ENCODE data around the gene ZC3H7A. TPM values are rescaled to one million over a fixed set of nuclear protein-coding genes. Genes with fewer than 3 reads are reported as not detected.

The ZC3H7A gene
- total and polyA plus RNA-seq, 2 of the 13 experiments (the other 11 are each of a cell fraction or from before 2014, with no cell fraction given), result 29.2 to 36.8 TPM

GRCh38 chr16:11748404-11749254, 48.4 kb downstream of the ZC3H7A start (continued):
- TF ChIP-seq, protein P1, sequence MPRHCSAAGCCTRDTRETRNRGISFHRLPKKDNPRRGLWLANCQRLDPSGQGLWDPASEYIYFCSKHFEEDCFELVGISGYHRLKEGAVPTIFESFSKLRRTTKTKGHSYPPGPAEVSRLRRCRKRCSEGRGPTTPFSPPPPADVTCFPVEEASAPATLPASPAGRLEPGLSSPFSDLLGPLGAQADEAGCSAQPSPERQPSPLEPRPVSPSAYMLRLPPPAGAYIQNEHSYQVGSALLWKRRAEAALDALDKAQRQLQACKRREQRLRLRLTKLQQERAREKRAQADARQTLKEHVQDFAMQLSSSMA (CRISPR knock-in tag; IDR thresholded peaks at IDR 0.05), result no peak
- TF ChIP-seq ZNF672 (CRISPR knock-in tag; IDR thresholded peaks at IDR 0.05) (no peak), ZSCAN25 (CRISPR knock-in tag; IDR thresholded peaks at IDR 0.05) (no peak), ZNF276 (CRISPR knock-in tag; IDR thresholded peaks at IDR 0.05; ENCODE audit: low read depth) (0 out of 2 replicates have a peak, but pooled peaks have one; percentile 28), NPAS2 (CRISPR knock-in tag; IDR thresholded peaks at IDR 0.05; ENCODE audit: borderline replicate concordance) (no peak), CEBPG (CRISPR knock-in tag; IDR thresholded peaks at IDR 0.05) (peak; percentile 56; the same call in 1 of the 2 replicates), NFKB2 (CRISPR knock-in tag; IDR thresholded peaks at IDR 0.05; ENCODE audit: borderline replicate concordance) (peak; percentile 20; the same call in 1 of the 2 replicates), ZNF558 (CRISPR knock-in tag; IDR thresholded peaks at IDR 0.05; ENCODE audit: borderline replicate concordance) (no peak), ISX (CRISPR knock-in tag; conservative IDR thresholded peaks at IDR 0.05) (peak; percentile 52; the same call in 1 of the 2 replicates), NBN (conservative IDR thresholded peaks at IDR 0.05) (no peak), ZFP82 (CRISPR knock-in tag; IDR thresholded peaks at IDR 0.05; ENCODE audit: borderline replicate concordance) (no peak), CENPX (CRISPR knock-in tag; IDR thresholded peaks at IDR 0.05) (no peak), ZNF777 (CRISPR knock-in tag; IDR thresholded peaks at IDR 0.05) (peak; percentile 62), POLR2A (IDR thresholded peaks at IDR 0.05; ENCODE audit: insufficient read depth in 1 of 2, low read depth in 2 of 2, low read length in 2 of 2) (0 out of 4 replicates have a peak, but pooled peaks of 1 of the 2 experiments have one; percentile 47), KLF15 (CRISPR knock-in tag; IDR thresholded peaks at IDR 0.05; ENCODE audit: borderline replicate concordance) (no peak), SNAPC5 (CRISPR knock-in tag; IDR thresholded peaks at IDR 0.05; ENCODE audit: borderline replicate concordance) (no peak), RARA (CRISPR knock-in tag; IDR thresholded peaks at IDR 0.05) (peak; percentile 26; the same call in 1 of the 2 replicates), RARG (CRISPR knock-in tag; IDR thresholded peaks at IDR 0.05; ENCODE audit: low read depth) (no peak), SIX4 (CRISPR knock-in tag; IDR thresholded peaks at IDR 0.05) (no peak), TOPORS (CRISPR knock-in tag; IDR thresholded peaks at IDR 0.05) (no peak)
- TF ChIP-seq, protein P2, sequence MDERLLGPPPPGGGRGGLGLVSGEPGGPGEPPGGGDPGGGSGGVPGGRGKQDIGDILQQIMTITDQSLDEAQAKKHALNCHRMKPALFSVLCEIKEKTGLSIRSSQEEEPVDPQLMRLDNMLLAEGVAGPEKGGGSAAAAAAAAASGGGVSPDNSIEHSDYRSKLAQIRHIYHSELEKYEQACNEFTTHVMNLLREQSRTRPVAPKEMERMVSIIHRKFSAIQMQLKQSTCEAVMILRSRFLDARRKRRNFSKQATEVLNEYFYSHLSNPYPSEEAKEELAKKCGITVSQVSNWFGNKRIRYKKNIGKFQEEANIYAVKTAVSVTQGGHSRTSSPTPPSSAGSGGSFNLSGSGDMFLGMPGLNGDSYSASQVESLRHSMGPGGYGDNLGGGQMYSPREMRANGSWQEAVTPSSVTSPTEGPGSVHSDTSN (CRISPR knock-in tag; IDR thresholded peaks at IDR 0.05), result no peak
- TF ChIP-seq, protein P3, sequence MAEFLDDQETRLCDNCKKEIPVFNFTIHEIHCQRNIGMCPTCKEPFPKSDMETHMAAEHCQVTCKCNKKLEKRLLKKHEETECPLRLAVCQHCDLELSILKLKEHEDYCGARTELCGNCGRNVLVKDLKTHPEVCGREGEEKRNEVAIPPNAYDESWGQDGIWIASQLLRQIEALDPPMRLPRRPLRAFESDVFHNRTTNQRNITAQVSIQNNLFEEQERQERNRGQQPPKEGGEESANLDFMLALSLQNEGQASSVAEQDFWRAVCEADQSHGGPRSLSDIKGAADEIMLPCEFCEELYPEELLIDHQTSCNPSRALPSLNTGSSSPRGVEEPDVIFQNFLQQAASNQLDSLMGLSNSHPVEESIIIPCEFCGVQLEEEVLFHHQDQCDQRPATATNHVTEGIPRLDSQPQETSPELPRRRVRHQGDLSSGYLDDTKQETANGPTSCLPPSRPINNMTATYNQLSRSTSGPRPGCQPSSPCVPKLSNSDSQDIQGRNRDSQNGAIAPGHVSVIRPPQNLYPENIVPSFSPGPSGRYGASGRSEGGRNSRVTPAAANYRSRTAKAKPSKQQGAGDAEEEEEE (CRISPR knock-in tag; IDR thresholded peaks at IDR 0.05; ENCODE audit: borderline replicate concordance), result no peak
- TF ChIP-seq, protein P4, sequence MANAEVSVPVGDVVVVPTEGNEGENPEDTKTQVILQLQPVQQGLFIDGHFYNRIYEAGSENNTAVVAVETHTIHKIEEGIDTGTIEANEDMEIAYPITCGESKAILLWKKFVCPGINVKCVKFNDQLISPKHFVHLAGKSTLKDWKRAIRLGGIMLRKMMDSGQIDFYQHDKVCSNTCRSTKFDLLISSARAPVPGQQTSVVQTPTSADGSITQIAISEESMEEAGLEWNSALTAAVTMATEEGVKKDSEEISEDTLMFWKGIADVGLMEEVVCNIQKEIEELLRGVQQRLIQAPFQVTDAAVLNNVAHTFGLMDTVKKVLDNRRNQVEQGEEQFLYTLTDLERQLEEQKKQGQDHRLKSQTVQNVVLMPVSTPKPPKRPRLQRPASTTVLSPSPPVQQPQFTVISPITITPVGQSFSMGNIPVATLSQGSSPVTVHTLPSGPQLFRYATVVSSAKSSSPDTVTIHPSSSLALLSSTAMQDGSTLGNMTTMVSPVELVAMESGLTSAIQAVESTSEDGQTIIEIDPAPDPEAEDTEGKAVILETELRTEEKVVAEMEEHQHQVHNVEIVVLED (CRISPR knock-in tag; IDR thresholded peaks at IDR 0.05; ENCODE audit: borderline replicate concordance), result peak; percentile 48; the same call in 1 of the 2 replicates

Data from HepG2 (cell line).